IPS-18c (cell line): ENCODE data around the gene LHFPL2.
"Not testable (repeated sequence)": the region's sequence is repeated elsewhere in the genome, so short reads cannot be mapped to it uniquely, and the experiment has no call there.

Experiments
- H3K4me3 ChIP-seq: 2 replicates; pipeline ENCODE4 v1.7.0; 2013; ENCODE audit warnings: low read depth, mild to moderate bottlenecking, low read length, moderate library complexity; ENCODE audit not compliant: insufficient read depth
- H3K9me3 ChIP-seq: one replicate; pipeline ENCODE4 v1.6.1; 2013; ENCODE audit warnings: mild to moderate bottlenecking, low read length, moderate library complexity; ENCODE audit not compliant: control insufficient read depth, insufficient read depth

Gene LHFPL2

DNA sequence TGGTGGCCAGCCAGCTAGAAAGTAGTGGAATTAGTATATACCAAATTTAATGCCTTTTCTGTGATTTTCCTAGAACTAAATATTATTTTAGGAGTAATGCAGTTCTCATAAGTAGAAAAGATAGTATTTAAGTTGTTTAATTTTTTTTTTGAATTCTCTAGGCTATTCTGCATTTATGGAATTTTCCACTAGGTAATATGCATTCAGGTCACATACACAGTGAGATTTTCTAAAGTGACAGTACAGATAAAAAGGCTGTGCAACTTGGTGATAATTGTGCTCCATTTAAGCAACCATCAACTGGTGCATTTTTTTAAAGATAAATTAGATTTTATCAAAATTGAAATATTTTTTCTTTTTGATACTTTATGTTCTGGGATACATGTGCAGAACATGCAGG is 176.7 kb downstream of the LHFPL2 start:
- Histone ChIP-seq H3K9me3 (no peaks in the 10 kb centered on the region), H3K4me3 (no peak overlapping the region)

- Histone ChIP-seq H3K9me3 (no peaks in the 10 kb centered on the region), H3K4me3 (no peak overlapping the region)
These were observed 180.7 kb downstream of the LHFPL2 start for GRCh38 chr5:78467752-78468357.

DNA sequence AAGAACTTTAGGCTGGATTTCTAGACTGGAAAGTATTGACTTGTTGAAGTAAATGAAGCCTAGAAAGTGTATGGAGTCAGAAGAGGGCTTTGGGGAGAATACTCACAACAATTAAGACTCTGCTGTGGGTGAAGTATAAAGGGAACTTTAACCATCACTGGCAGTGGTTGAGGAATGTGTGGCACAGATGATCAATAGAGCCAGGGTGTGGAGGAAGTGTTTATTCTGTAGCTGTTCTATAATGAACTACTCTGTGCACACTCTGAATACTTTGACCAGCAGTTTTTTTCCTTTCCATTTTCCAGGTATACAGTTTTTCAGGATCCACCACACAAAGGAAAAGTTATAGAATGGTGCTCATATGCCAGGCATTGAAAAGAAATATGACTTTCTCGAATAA is 181.4 kb downstream of the LHFPL2 start:
- Histone ChIP-seq H3K4me3 (no peak overlapping the region), H3K9me3 (no peaks in the 10 kb centered on the region)

DNA sequence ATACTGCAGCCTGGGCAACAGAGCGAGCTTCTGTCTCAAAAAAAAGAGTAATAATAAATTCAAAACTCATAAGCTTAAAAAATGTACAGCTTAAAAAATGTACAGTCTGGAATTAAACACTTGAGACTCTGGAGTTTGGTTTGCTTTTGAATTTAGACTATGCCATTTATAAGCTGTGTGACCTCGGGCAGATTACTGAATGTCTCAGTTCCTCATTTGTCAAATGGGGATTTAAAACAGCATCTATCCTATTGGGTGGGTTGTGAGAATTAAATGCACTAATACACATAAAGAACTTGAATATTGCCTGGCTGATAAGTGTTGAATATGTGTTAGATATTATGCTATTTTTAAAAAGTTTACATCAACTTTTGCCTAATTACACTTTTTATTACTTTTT is 189.7 kb downstream of the LHFPL2 start:
- no peak overlapping the region for H3K4me3 ChIP-seq
- H3K9me3 ChIP-seq = no peaks in the 10 kb centered on the region

DNA sequence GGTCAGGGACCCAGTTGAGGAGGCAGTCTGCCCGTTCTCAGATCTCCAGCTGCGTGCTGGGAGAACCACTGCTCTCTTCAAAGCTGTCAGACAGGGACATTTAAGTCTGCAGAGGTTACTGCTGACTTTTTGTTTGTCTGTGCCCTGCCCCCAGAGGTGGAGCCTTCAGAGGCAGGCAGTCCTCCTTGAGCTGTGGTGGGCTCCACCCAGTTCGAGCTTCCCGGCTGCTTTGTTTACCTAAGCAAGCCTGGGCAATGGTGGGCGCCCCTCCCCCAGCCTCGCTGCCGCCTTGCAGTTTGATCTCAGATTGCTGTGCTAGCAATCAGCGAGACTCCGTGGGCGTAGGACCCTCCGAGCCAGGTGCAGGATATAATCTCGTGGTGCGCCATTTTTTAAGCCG is 191.1 kb downstream of the LHFPL2 start:
- not testable (repeated sequence) for H3K9me3 ChIP-seq, H3K4me3 ChIP-seq

GRCh38 chr5:78449103-78449502 is 199.5 kb downstream of the LHFPL2 start:
- H3K4me3 ChIP-seq = no peak overlapping the region
- no peaks in the 10 kb centered on the region for H3K9me3 ChIP-seq

DNA sequence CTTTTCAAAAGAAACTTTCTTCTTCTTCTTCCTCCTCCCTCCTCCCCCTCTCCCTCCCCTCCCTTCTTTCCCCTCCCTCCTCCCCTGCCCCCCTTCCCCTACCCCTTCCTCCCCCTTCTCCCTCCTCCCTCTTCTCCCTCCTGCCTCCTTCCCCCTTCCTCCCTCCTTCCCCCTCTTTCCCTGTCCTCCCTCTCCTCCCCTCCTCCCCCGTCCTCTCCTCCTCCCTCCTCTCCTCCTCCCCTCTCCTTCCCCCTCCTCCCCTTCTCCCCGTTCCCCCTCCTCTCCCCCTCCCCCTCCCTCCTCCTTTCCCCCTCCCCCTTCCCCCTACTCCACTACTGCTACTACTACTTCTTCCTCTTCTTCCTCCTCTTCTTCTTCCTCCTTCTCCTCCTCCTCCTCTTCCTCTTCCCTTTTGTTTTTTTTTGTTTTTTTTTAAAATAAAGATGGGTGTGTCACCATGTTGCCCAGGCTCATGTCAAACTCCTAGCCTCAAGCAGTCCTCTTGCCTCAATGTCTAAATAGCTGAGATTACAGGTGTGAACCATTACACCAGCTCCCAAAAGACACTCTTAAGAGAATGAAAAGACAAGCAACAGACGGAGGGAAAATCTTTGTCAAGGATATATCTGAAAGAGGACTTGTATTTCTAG is 200.7 kb downstream of the LHFPL2 start:
- Histone ChIP-seq H3K9me3 (no peaks in the 10 kb centered on the region), H3K4me3 (no peak overlapping the region)
